Nephron progenitor cell (in vitro differentiated cells): Measurements from ENCODE around the gene GPR17.

ENCODE experiments used
- DNase-seq: peaks from one replicate; pipeline ENCODE4 v3.0.0; 2021
- H3K27ac Mint-ChIP-seq: 2 replicates; pipeline ENCODE4 v1.8.0; 2021; ENCODE audit warnings: mild to moderate bottlenecking, moderate library complexity, mixed read lengths
- H3K27me3 Mint-ChIP-seq: 2 replicates; pipeline ENCODE4 v1.8.0; 2021; ENCODE audit warnings: mild to moderate bottlenecking, low read depth, mixed read lengths; ENCODE audit not compliant: poor library complexity
- H3K36me3 Mint-ChIP-seq: 2 replicates; pipeline ENCODE4 v1.8.0; 2021; ENCODE audit warnings: low read depth, mixed read lengths
- H3K4me1 Mint-ChIP-seq: 2 replicates; pipeline ENCODE4 v1.8.0; 2021; ENCODE audit warnings: mixed read lengths
- H3K4me3 Mint-ChIP-seq: 2 replicates; pipeline ENCODE4 v1.8.0; 2021; ENCODE audit warnings: mild to moderate bottlenecking, moderate library complexity, mixed read lengths
- H3K9me3 Mint-ChIP-seq: 2 replicates; pipeline ENCODE4 v1.8.0; 2021; ENCODE audit warnings: mild to moderate bottlenecking, moderate library complexity, mixed read lengths
- CTCF ChIP-seq: fragments of 200-600 bp; sonication (generic); IDR thresholded peaks from 2 replicates; pipeline ENCODE4 v1.5.0; 2021; ENCODE audit warnings: antibody characterized with exemption

The GPR17 gene

DNA sequence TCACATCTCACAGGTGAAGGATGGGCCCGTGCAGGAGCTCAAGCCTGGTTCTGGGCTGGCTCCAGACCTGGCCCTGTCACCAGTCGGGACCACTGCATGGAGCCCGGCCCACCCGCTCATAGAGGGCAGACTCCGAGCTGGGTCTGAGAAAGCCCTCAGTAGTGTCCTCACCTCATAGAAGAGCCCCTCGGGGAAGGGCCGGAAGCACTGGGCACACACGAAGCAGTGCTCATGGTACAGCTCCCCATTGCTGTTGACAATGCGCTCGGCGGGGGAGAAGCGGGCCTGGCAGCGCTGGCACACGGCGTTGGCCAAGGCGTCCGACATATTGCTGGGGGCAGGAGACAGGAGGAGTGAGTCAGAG, 11.3 kb downstream of the GPR17 start:
- TF ChIP-seq CTCF = no peak
- no peaks in the 10 kb centered on the region for H3K36me3 Mint-ChIP-seq
- no peak overlapping the region for H3K4me3 Mint-ChIP-seq
- H3K9me3 Mint-ChIP-seq = no peaks in the 10 kb centered on the region
- H3K27me3 Mint-ChIP-seq = peaks cover 18% of the 10 kb centered on the region
- peaks cover 20% of the 10 kb centered on the region for H3K4me1 Mint-ChIP-seq
- no peak overlapping the region for H3K27ac Mint-ChIP-seq
- no peak for DNase-seq

DNA sequence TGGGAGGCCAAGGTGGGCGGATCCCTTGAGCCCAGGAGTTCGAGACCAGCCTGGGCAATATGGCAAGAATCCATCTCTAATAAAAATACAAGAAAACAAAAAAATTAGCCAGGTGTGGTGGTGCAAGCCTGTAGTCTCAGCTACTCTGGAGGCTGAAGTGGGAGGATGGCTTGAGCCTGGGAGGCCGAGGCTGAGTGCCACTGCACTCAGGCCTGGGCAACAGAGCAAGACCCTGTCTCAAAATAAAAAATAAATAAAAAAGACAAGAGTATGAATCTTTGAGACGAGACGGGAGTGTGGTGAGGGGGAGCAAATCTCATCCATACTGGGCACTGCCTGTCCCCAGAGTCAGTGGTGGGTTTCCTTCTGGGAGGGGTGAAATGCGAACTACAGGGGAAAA, 12.2 kb downstream of the GPR17 start:
- DNase-seq = no peak
- H3K4me3 Mint-ChIP-seq = no peak overlapping the region
- peaks cover 22% of the 10 kb centered on the region for H3K4me1 Mint-ChIP-seq
- H3K36me3 Mint-ChIP-seq = no peaks in the 10 kb centered on the region
- peaks cover 23% of the 10 kb centered on the region for H3K27me3 Mint-ChIP-seq
- H3K27ac Mint-ChIP-seq = no peak overlapping the region
- no peak for TF ChIP-seq CTCF
- no peaks in the 10 kb centered on the region for H3K9me3 Mint-ChIP-seq

- Mint-ChIP-seq H3K36me3 (no peaks in the 10 kb centered on the region), H3K4me1 (peaks cover 29% of the 10 kb centered on the region), H3K27me3 (peaks cover 30% of the 10 kb centered on the region), H3K9me3 (no peaks in the 10 kb centered on the region), H3K27ac (peak overlapping the region; percentile 80), H3K4me3 (no peak overlapping the region)
- DNase-seq = no peak
- no peak for TF ChIP-seq CTCF
These were observed 12.9 kb downstream of the GPR17 start for GRCh38 chr2:127658641-127659407.

DNA sequence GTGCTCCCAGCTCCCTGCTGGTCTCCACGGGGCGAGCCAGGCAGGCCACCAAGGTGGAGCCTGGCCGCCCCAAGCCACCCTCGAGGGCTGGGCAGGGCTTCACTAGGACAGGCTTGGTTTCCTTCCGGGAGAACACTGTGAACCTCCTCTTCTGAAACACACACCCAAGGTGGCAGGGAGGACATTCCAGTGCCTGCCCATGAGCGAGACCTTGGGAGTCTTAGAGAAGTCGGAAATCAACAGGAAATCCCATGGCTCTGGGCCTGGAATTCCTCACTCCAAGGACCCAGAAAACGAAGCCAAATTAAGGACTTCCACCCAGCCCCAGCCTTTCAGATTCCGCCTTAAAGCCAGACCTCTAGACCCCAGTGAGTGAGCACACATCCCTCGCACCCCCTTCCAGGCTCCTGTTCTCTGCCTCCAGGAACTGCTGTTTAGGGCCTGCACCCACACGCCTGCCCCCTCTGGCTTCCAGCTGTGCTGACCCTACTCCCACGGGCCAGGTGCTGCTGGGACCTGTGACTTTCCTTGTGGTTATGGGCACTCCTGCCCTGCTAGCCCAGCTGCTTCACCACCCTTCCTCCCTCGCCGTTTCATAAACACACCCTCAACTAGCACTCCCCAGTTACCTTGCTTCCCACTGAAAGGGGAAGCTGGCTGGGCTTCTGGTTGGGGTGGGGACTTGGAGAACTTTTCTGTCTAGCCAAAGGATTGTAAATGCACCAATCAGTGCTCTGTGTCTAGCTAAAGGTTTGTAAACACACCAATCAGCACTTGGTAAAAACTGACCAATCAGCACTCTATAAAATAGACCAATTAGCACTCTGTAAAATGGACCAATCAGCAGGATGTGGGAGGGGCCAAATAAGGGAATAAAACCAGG, 13.7 kb downstream of the GPR17 start:
- H3K4me1 Mint-ChIP-seq = peaks cover 30% of the 10 kb centered on the region
- H3K27ac Mint-ChIP-seq = no peak overlapping the region
- H3K9me3 Mint-ChIP-seq = no peaks in the 10 kb centered on the region
- no peaks in the 10 kb centered on the region for H3K36me3 Mint-ChIP-seq
- no peak overlapping the region for H3K4me3 Mint-ChIP-seq
- H3K27me3 Mint-ChIP-seq = peaks cover 36% of the 10 kb centered on the region
- no peak for TF ChIP-seq CTCF
- no peak for DNase-seq

DNA sequence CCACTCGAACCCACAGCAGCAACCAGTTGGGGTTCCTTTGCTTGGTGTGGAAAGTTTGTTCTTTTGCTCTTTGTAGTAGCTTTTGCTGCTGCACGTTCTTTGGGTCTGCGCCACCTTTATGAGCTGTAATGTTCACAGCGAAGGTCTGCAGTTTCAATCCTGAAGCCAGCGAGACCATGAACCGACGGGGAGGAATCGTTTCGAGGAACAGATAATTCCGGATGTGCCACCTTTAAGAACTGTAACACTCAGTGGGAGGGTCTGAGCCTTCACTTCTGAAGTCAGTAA, 14.3 kb downstream of the GPR17 start:
- Mint-ChIP-seq H3K27me3 (peaks cover 37% of the 10 kb centered on the region), H3K36me3 (no peaks in the 10 kb centered on the region), H3K27ac (no peak overlapping the region), H3K4me3 (no peak overlapping the region), H3K4me1 (peaks cover 32% of the 10 kb centered on the region), H3K9me3 (no peaks in the 10 kb centered on the region)
- TF ChIP-seq CTCF = no peak
- no peak for DNase-seq
